ENCODE data around the gene SPATA2L. TPM values are rescaled to one million over a fixed set of nuclear protein-coding genes. Genes with fewer than 3 reads are reported as not detected.
"Not testable (repeated sequence)": the region's sequence is repeated elsewhere in the genome, so short reads cannot be mapped to it uniquely, and the experiment has no call there.

The SPATA2L gene
- total RNA-seq, 4 donors from 2014 or later, result 1.3 to 7.5 (median 3.2) TPM

GRCh38 chr16:89690392-89690901, 11.1 kb downstream of the SPATA2L start:
- TF ChIP-seq POLR2A (IDR thresholded peaks at IDR 0.05), result no peak
- no peak for TF ChIP-seq CTCF (IDR thresholded peaks at IDR 0.05 in 4 of 5, conservative IDR thresholded peaks at IDR 0.05 in 1 of 5)
- no peak for DNase-seq

GRCh38 chr16:89689621-89690020, 11.9 kb downstream of the SPATA2L start:
- in situ Hi-C loops (cut with MboI; ENCODE audit: low sequenced_read_pairs in 4 of 4); H3K9me3 ChIP-seq; DNase-seq; H3K4me3 ChIP-seq; intact Hi-C loops (cut with DNase I; ENCODE audit: low total_unique reads); H3K27me3 ChIP-seq; ATAC-seq; H3K27ac ChIP-seq: not testable (repeated sequence)
- Histone ChIP-seq H3K4me1 (peaks cover 11 to 19% of the 10 kb centered on the region in 2 donors), H3K36me3 (peaks cover 0 to 42% of the 10 kb centered on the region in 2 donors)

More at GRCh38 chr16:89690392-89690901, 11.1 kb downstream of the SPATA2L start:
- in situ Hi-C loops (cut with MboI; ENCODE audit: low sequenced_read_pairs in 4 of 4), result no loop called here
- peaks cover 11 to 19% of the 10 kb centered on the region in 2 donors for H3K4me1 ChIP-seq
- no peak for ATAC-seq
- H3K27me3 ChIP-seq, result no peaks in the 10 kb centered on the region
- no peaks in the 10 kb centered on the region for H3K9me3 ChIP-seq
- no peak overlapping the region for H3K4me3 ChIP-seq
- intact Hi-C loops (cut with DNase I; ENCODE audit: low total_unique reads), result no loop called here
- H3K27ac ChIP-seq, result no peak overlapping the region
- H3K36me3 ChIP-seq, result peaks cover 0 to 50% of the 10 kb centered on the region in 2 donors

- DNase-seq (no peak), ATAC-seq (no peak)
- no peaks in the 10 kb centered on the region for H3K9me3 ChIP-seq
- no peak overlapping the region for H3K4me3 ChIP-seq
- H3K4me1 ChIP-seq, result peaks cover 11 to 19% of the 10 kb centered on the region in 2 donors
- in situ Hi-C loops (cut with MboI; ENCODE audit: low sequenced_read_pairs in 4 of 4), result no loop called here
- H3K27ac ChIP-seq, result no peak overlapping the region
- intact Hi-C loops (cut with DNase I; ENCODE audit: low total_unique reads), result no loop called here
- no peak for TF ChIP-seq POLR2A (IDR thresholded peaks at IDR 0.05)
- TF ChIP-seq CTCF (IDR thresholded peaks at IDR 0.05 in 4 of 5, conservative IDR thresholded peaks at IDR 0.05 in 1 of 5), result no peak
- H3K27me3 ChIP-seq, result no peaks in the 10 kb centered on the region
- H3K36me3 ChIP-seq, result peaks cover 0 to 37% of the 10 kb centered on the region in 2 donors
Observed at GRCh38 chr16:89689142-89689541, 12.4 kb downstream of the SPATA2L start.

- intact Hi-C loops (cut with DNase I; ENCODE audit: low total_unique reads) (no loop called here), in situ Hi-C loops (cut with MboI; ENCODE audit: low sequenced_read_pairs in 4 of 4) (no loop called here)
- DNase-seq (no peak), ATAC-seq (no peak)
- peaks cover 0 to 31% of the 10 kb centered on the region in 2 donors for H3K36me3 ChIP-seq
- no peak overlapping the region for H3K27ac ChIP-seq
- H3K9me3 ChIP-seq, result no peaks in the 10 kb centered on the region
- TF ChIP-seq CTCF (IDR thresholded peaks at IDR 0.05 in 4 of 5, conservative IDR thresholded peaks at IDR 0.05 in 1 of 5) (no peak), POLR2A (IDR thresholded peaks at IDR 0.05) (no peak)
- no peaks in the 10 kb centered on the region for H3K27me3 ChIP-seq
- H3K4me1 ChIP-seq, result peaks cover 11 to 19% of the 10 kb centered on the region in 2 donors
- no peak overlapping the region for H3K4me3 ChIP-seq
Observed at GRCh38 chr16:89688395-89688794, 13.1 kb downstream of the SPATA2L start.

GRCh38 chr16:89687092-89687940, 14.2 kb downstream of the SPATA2L start:
- ATAC-seq (peak in 1 of 2 donors; percentile 40), DNase-seq (peak in 1 of 2 donors; percentile 7)
- peak overlapping the region; percentile 73 to 92 (median 90) for H3K27ac ChIP-seq
- H3K36me3 ChIP-seq, result peaks cover 0 to 22% of the 10 kb centered on the region in 2 donors
- peaks cover 11 to 19% of the 10 kb centered on the region in 2 donors for H3K4me1 ChIP-seq
- in situ Hi-C loops (cut with MboI; ENCODE audit: low sequenced_read_pairs in 4 of 4), result no loop called here
- no peaks in the 10 kb centered on the region for H3K27me3 ChIP-seq
- H3K4me3 ChIP-seq, result peak overlapping the region; percentile 86 to 90 (median 88)
- no peak for TF ChIP-seq POLR2A (IDR thresholded peaks at IDR 0.05)
- TF ChIP-seq CTCF (IDR thresholded peaks at IDR 0.05 in 4 of 5, conservative IDR thresholded peaks at IDR 0.05 in 1 of 5), result no peak
- H3K9me3 ChIP-seq, result no peaks in the 10 kb centered on the region
- intact Hi-C loops (cut with DNase I; ENCODE audit: low total_unique reads), result no loop called here
